ENCODE data around the gene HSPA1A.

GRCh38 chr6:31778999-31779885 lies 36.1 kb upstream of the HSPA1A start:
- TF ChIP-seq POLR2A (IDR thresholded peaks at IDR 0.05) = no peak
- no peak for TF ChIP-seq CTCF (IDR thresholded peaks at IDR 0.05)
- no peak for TF ChIP-seq POLR2AphosphoS5 (IDR thresholded peaks at IDR 0.05)
- no peak for TF ChIP-seq EP300 (IDR thresholded peaks at IDR 0.05)
